Measurements from ENCODE around the gene ADAMTS2.
"Not testable (repeated sequence)": the region's sequence is repeated elsewhere in the genome, so short reads cannot be mapped to it uniquely, and the experiment has no call there.

DNA sequence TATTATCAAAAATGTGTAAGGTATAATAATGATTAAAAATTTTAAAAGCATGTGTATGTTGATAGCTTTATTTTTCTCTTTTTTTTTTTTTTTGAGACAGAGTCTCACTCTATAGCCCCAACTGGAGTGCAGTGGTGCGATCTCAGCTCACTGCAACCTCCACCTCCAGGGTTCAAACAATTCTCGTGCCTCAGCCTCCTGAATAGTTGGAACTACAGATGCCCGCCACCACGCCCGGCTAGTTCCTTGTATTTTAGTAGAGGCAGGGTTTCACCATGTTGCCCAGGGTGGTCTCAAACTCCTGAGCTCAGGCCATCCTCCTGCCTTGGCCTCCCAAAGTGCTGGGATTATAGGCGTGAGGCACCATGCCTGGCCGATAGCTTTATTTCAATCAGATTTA is 20.9 kb downstream of the ADAMTS2 start:
- TF ChIP-seq, protein P1, sequence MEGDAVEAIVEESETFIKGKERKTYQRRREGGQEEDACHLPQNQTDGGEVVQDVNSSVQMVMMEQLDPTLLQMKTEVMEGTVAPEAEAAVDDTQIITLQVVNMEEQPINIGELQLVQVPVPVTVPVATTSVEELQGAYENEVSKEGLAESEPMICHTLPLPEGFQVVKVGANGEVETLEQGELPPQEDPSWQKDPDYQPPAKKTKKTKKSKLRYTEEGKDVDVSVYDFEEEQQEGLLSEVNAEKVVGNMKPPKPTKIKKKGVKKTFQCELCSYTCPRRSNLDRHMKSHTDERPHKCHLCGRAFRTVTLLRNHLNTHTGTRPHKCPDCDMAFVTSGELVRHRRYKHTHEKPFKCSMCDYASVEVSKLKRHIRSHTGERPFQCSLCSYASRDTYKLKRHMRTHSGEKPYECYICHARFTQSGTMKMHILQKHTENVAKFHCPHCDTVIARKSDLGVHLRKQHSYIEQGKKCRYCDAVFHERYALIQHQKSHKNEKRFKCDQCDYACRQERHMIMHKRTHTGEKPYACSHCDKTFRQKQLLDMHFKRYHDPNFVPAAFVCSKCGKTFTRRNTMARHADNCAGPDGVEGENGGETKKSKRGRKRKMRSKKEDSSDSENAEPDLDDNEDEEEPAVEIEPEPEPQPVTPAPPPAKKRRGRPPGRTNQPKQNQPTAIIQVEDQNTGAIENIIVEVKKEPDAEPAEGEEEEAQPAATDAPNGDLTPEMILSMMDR (IDR thresholded peaks at IDR 0.05) = not testable (repeated sequence)
- TF ChIP-seq EZH2, EZH2phosphoT487 (IDR thresholded peaks at IDR 0.05): not testable (repeated sequence)

Data from neural progenitor cell (in vitro differentiated cells).